CD14-positive monocyte (primary cell): ENCODE results near the gene LRRK2. TPM values are rescaled to one million over a fixed set of nuclear protein-coding genes. Genes with fewer than 3 reads are reported as not detected.

Experiments
- DNase-seq, 3 donors: peaks; one replicate each; pipeline ENCODE4 v3.0.0-alpha.2; 2011 to 2022
- H2AFZ ChIP-seq: 2 replicates; pipeline ENCODE4 v1.6.0; 2012; ENCODE audit warnings: mild to moderate bottlenecking, low read depth, low read length, inconsistent platforms; ENCODE audit not compliant: insufficient read depth, poor library complexity, severe bottlenecking
- H3K27ac ChIP-seq, 2 donors: 1 replicate in 1 of 2; 2 replicates in 1 of 2; pipeline ENCODE4 v1.5.1; 2012 to 2013; ENCODE audit warnings: low read length in 2 of 2, control low read depth in 1 of 2, inconsistent platforms in 1 of 2, low read depth in 1 of 2, mild to moderate bottlenecking in 1 of 2
- H3K27me3 ChIP-seq, 2 donors: one replicate each; pipeline versions ENCODE4 v1.6.0 to v1.6.1; 2011 to 2013; ENCODE audit warnings: low read length in 2 of 2; ENCODE audit not compliant: control insufficient read depth in 2 of 2, insufficient read depth in 2 of 2
- H3K36me3 ChIP-seq, 2 donors: replicated peaks in 1 of 2; 1 replicate in 1 of 2; 2 replicates in 1 of 2; pipeline versions ENCODE4 v1.5.1 to v1.6.1; 2012 to 2013; ENCODE audit warnings: low read length in 2 of 2, control low read depth in 1 of 2, inconsistent platforms in 1 of 2, mild to moderate bottlenecking in 1 of 2; ENCODE audit not compliant: insufficient read depth in 2 of 2, control insufficient read depth in 1 of 2
- H3K4me1 ChIP-seq, 2 donors: 1 replicate in 1 of 2; 2 replicates in 1 of 2; pipeline versions ENCODE4 v1.5.1 to v1.6.1; 2012 to 2013; ENCODE audit warnings: low read length in 2 of 2, control low read depth in 1 of 2, inconsistent platforms in 1 of 2, mild to moderate bottlenecking in 1 of 2, moderate library complexity in 1 of 2; ENCODE audit not compliant: insufficient read depth in 2 of 2, control insufficient read depth in 1 of 2
- H3K4me2 ChIP-seq: replicated peaks from 2 replicates; pipeline ENCODE3; 2012; ENCODE audit warnings: low read length, moderate library complexity, mild to moderate bottlenecking; ENCODE audit not compliant: poor library complexity, severe bottlenecking; ENCODE audit errors: extremely low read depth
- H3K4me3 ChIP-seq, 3 experiments: fragments of 200-600 bp in 1 of 3; sonication (generic) in 1 of 3; replicated peaks in 1 of 3; 1 replicate in 2 of 3; 2 replicates in 1 of 3; pipeline ENCODE4 v1.5.1; 2011 to 2013; ENCODE audit warnings: low read length in 3 of 3, mild to moderate bottlenecking in 3 of 3, control low read depth in 2 of 3, low read depth in 2 of 3, inconsistent platforms in 1 of 3, moderate library complexity in 1 of 3
- H3K79me2 ChIP-seq: 2 replicates; pipeline ENCODE4 v1.6.0; 2012; ENCODE audit warnings: mild to moderate bottlenecking, control low read depth, inconsistent platforms, low read length, moderate library complexity; ENCODE audit not compliant: insufficient read depth
- H3K9ac ChIP-seq: 2 replicates; pipeline ENCODE4 v1.6.0; 2017; ENCODE audit warnings: low read length, mild to moderate bottlenecking; ENCODE audit not compliant: insufficient read depth, poor library complexity, severe bottlenecking
- H3K9me3 ChIP-seq, 2 donors: replicated peaks in 1 of 2; 1 replicate in 1 of 2; 2 replicates in 1 of 2; pipeline versions ENCODE4 v1.5.1 to v1.6.1; 2012 to 2013; ENCODE audit warnings: low read length in 2 of 2, control low read depth in 1 of 2; ENCODE audit not compliant: control insufficient read depth in 1 of 2, insufficient read depth in 1 of 2
- H4K20me1 ChIP-seq: 2 replicates; pipeline ENCODE4 v1.6.0; 2012; ENCODE audit warnings: mild to moderate bottlenecking, low read length, control low read depth, moderate library complexity; ENCODE audit not compliant: insufficient read depth
- H3K27ac Mint-ChIP-seq, 7 donors: one replicate each; pipeline ENCODE4 v1.8.0; 2020; ENCODE audit warnings: mild to moderate bottlenecking in 7 of 7, mixed read lengths in 7 of 7, moderate library complexity in 6 of 7, inconsistent platforms in 2 of 7
- H3K27me3 Mint-ChIP-seq, 3 donors: one replicate each; pipeline ENCODE4 v1.8.0; 2021 to 2022; ENCODE audit warnings: low read depth in 3 of 3, mild to moderate bottlenecking in 3 of 3, mixed read lengths in 3 of 3, moderate library complexity in 3 of 3, inconsistent platforms in 1 of 3
- H3K36me3 Mint-ChIP-seq, 2 donors: one replicate each; pipeline ENCODE4 v1.8.0; 2020; ENCODE audit warnings: mixed read lengths in 2 of 2, inconsistent platforms in 1 of 2, mild to moderate bottlenecking in 1 of 2
- H3K4me1 Mint-ChIP-seq: one replicate; pipeline ENCODE4 v1.8.0; 2020; ENCODE audit warnings: mild to moderate bottlenecking, mixed read lengths
- H3K4me3 Mint-ChIP-seq, 2 donors: one replicate each; pipeline ENCODE4 v1.8.0; 2020; ENCODE audit warnings: mild to moderate bottlenecking in 2 of 2, mixed read lengths in 2 of 2, moderate library complexity in 1 of 2
- H3K9me3 Mint-ChIP-seq, 7 donors: one replicate each; pipeline ENCODE4 v1.8.0; 2020 to 2022; ENCODE audit warnings: mixed read lengths in 7 of 7, mild to moderate bottlenecking in 6 of 7, moderate library complexity in 6 of 7, inconsistent platforms in 2 of 7
- CTCF ChIP-seq: fragments of 200-600 bp; IDR thresholded peaks from one replicate; pipeline ENCODE4 v1.8.0; 2022; ENCODE audit warnings: antibody characterized with exemption, mild to moderate bottlenecking
- WGBS: methylation state at CpG from one replicate; pipeline ENCODE4 v1.1.5; 2013; ENCODE audit warnings: missing lambda C conversion rate; ENCODE audit not compliant: insufficient coverage; 5-methylcytosine and 5-hydroxymethylcytosine counted together
- intact Hi-C, 2 donors: fragments of 100-400 bp; cut with micrococcal nuclease; formaldehyde crosslinking; loops; one replicate each; pipeline versions ENCODE4 v1.15.0 to v1.15.1; 2023
- polyA plus RNA-seq, 3 donors: library from polyadenylated mRNA; depleted of rRNA in 1 of 3; unstranded in 2 of 3; stranded (reverse) in 1 of 3; fragments of 300-500 nt in 2 of 3; fragments of >200 nt in 1 of 3; fragmentation: Illumina TruSeq in 2 of 3; gene quantifications; 1 replicate in 2 of 3; 2 replicates in 1 of 3; pipeline ENCODE4 v1.2.3, GENCODE V29; 2012 to 2021

LRRK2 gene
- polyA plus RNA-seq, 3 donors, result 47.7 to 67.2 (median 47.9) TPM

- Histone ChIP-seq H3K27ac (no peak overlapping the region), H3K9ac (no peak overlapping the region), H3K27me3 (no peaks in the 10 kb centered on the region), H3K4me1 (no peaks in the 10 kb centered on the region), H4K20me1 (peaks cover 99% of the 10 kb centered on the region), H3K4me2 (no peak overlapping the region), H3K4me3 (no peak overlapping the region), H3K79me2 (peaks cover 28% of the 10 kb centered on the region), H2AFZ (no peak overlapping the region), H3K9me3 (no peaks in the 10 kb centered on the region), H3K36me3 (peaks cover 98 to 100% of the 10 kb centered on the region in 2 donors)
- TF ChIP-seq CTCF, result no peak
- no CpG with 5 or more reads among the region's 1 CpG for WGBS
- Mint-ChIP-seq H3K36me3 (peaks cover 85 to 97% of the 10 kb centered on the region in 2 donors), H3K27me3 (peaks cover 0 to 2% (median 0%) of the 10 kb centered on the region in 3 donors), H3K9me3 (peaks cover 0 to 3% (median 0%) of the 10 kb centered on the region in 7 donors), H3K4me1 (no peaks in the 10 kb centered on the region), H3K27ac (no peak overlapping the region), H3K4me3 (no peak overlapping the region)
- intact Hi-C loops, result no loop called here
- DNase-seq, result no peak
Measured at GRCh38 chr12:40253936-40254335, 29.1 kb downstream of the LRRK2 start.

- DNase-seq, result no peak
- WGBS, result no CpG with 5 or more reads among the region's 5 CpGs
- no peak overlapping the region for H2AFZ ChIP-seq
Measured at GRCh38 chr12:40254455-40255085, 29.8 kb downstream of the LRRK2 start.

More at GRCh38 chr12:40254455-40255085, 29.8 kb downstream of the LRRK2 start:
- Histone ChIP-seq H3K4me3 (no peak overlapping the region), H3K27ac (no peak overlapping the region), H3K27me3 (no peaks in the 10 kb centered on the region), H3K4me1 (no peaks in the 10 kb centered on the region), H3K79me2 (peaks cover 28% of the 10 kb centered on the region), H3K4me2 (no peak overlapping the region), H3K36me3 (peaks cover 98 to 100% of the 10 kb centered on the region in 2 donors), H3K9me3 (no peaks in the 10 kb centered on the region), H4K20me1 (peaks cover 99% of the 10 kb centered on the region), H3K9ac (no peak overlapping the region)
- no peak overlapping the region for H3K27ac Mint-ChIP-seq
- H3K4me1 Mint-ChIP-seq, result no peaks in the 10 kb centered on the region
- peaks cover 87 to 98% of the 10 kb centered on the region in 2 donors for H3K36me3 Mint-ChIP-seq
- peaks cover 0 to 2% (median 0%) of the 10 kb centered on the region in 3 donors for H3K27me3 Mint-ChIP-seq
- intact Hi-C loops, result no loop called here
- TF ChIP-seq CTCF, result no peak
- peaks cover 0 to 3% (median 0%) of the 10 kb centered on the region in 7 donors for H3K9me3 Mint-ChIP-seq
- H3K4me3 Mint-ChIP-seq, result no peak overlapping the region
